ENCODE measurements around the gene CFAP46.

GRCh38 chr10:132774902-132775863 lies 167.2 kb downstream of the CFAP46 start:
- TF ChIP-seq, protein P1, sequence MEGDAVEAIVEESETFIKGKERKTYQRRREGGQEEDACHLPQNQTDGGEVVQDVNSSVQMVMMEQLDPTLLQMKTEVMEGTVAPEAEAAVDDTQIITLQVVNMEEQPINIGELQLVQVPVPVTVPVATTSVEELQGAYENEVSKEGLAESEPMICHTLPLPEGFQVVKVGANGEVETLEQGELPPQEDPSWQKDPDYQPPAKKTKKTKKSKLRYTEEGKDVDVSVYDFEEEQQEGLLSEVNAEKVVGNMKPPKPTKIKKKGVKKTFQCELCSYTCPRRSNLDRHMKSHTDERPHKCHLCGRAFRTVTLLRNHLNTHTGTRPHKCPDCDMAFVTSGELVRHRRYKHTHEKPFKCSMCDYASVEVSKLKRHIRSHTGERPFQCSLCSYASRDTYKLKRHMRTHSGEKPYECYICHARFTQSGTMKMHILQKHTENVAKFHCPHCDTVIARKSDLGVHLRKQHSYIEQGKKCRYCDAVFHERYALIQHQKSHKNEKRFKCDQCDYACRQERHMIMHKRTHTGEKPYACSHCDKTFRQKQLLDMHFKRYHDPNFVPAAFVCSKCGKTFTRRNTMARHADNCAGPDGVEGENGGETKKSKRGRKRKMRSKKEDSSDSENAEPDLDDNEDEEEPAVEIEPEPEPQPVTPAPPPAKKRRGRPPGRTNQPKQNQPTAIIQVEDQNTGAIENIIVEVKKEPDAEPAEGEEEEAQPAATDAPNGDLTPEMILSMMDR (IDR thresholded peaks at IDR 0.05), result no peak
- no peak for TF ChIP-seq POLR2A (IDR thresholded peaks at IDR 0.05)

All from esophagus squamous epithelium (tissue), 4 donors.